Measurements from ENCODE around the gene PLEKHH1. TPM values are rescaled to one million over a fixed set of nuclear protein-coding genes. Genes with fewer than 3 reads are reported as not detected.

PLEKHH1 gene
- polyA plus RNA-seq, 3 donors, result 2.2 to 12.5 (median 6.3) TPM

DNA sequence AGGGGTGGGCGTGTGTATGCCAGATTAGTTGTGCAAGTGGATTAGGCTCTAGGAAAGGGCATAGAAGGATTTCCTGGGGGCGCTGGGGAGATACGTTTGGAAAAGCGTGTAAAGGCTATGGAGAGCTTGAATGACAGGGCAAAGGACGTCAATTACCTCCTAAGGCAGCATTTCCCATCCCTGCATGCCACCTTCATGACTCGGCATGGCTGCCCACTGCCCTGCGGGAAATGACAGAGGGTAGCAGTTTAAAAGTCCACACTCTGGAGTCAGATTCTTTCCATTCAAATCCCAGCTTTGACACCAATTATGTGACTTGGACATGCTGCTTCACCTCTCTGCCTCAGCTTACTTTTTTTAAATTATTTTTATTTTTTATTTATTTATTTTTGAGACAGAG is 29.8 kb upstream of the PLEKHH1 start:
- 73 to 82% (median 80%) methylated on average over 7 of the region's 7 CpGs for WGBS, 3 donors
- H3K27ac ChIP-seq (ENCODE audit: low read depth, low read length), result no peak overlapping the region

DNA sequence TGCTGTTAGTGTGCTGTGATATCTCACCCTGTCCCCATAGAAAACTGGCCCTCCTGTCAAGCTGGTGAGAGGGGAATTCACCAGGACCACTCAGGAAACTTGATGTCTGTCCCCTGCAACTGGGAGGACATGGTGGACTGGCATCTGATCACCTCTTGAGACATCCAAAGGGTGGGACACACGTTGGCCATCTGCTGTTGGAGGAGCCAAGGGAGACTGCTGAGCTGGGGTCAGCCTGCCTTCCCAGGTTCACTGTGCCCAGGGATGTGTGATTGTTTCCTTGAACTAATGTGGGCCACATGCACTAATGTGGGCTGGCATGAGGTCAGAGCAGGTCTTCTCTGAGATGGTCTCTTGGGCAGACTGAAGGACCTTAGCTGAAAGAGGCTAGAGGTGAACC is 27.8 kb upstream of the PLEKHH1 start:
- WGBS, 3 donors, result 38 to 79% (median 65%) methylated on average over 1 of the region's 1 CpG
- no peak overlapping the region for H3K27ac ChIP-seq (ENCODE audit: low read depth, low read length)

DNA sequence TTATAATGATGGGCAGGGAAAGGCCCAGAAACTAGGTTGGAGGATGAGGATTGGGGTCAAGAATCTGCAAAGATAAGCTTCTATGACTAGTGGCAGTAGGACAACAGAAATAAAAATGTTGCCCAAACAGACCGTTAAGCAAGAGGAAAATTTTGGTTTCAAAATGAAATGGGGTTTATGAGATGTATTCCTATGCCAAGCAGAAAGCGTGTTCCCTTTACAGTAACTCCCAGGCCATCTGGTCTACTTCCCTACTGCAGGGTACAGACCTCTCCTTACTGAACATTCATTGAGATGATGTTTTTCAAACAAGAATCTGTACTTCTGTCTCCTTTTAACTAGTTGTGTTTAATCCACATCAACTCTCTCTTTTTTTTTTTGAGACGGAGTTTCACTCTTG is 24.1 kb upstream of the PLEKHH1 start:
- H3K27ac ChIP-seq (ENCODE audit: low read depth, low read length), result no peak overlapping the region
- 35 to 65% (median 36%) methylated on average over 3 of the region's 3 CpGs for WGBS, 3 donors

DNA sequence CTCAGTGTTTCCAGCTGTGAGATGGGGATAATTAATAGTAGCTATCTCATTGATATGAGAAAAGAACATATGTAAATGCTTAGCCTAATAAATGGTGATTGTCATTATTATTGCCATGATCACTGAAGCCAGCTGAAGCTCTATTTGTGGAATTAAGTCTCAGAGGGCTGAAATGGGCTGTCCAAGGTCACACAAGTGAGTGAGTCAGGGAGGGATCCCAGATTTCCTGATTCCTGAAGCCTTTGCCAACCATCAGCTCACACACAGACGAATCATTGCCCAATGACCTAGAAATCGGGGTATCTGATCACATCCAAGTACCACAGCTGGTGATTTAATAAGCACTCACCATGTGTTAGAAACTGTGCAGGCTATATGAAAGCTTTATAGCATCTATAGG is 23.0 kb upstream of the PLEKHH1 start:
- no peak overlapping the region for H3K27ac ChIP-seq (ENCODE audit: low read depth, low read length)
- WGBS, 3 donors, result 29 to 36% (median 32%) methylated on average over 2 of the region's 2 CpGs

DNA sequence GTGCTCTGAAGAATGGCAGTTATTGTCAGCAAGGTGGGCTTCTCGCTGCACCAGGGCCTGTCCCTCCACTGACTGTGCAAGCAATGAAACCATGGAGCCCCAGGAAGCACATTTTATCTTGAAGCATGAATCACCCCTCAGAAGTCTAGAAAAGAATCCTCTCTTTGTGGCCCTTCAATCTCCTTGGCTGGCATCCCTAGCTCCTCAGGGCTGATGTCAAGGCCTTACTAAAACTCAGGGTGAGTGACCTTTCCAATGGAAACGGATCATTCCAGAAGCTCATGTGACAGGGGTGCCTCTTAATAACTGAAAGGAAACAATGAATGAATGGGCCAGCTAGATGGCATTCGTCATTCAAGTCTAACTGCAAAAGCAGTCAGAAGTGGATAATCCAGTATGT is 22.3 kb upstream of the PLEKHH1 start:
- WGBS, 3 donors, result 68 to 80% (median 78%) methylated on average over 3 of the region's 3 CpGs

DNA sequence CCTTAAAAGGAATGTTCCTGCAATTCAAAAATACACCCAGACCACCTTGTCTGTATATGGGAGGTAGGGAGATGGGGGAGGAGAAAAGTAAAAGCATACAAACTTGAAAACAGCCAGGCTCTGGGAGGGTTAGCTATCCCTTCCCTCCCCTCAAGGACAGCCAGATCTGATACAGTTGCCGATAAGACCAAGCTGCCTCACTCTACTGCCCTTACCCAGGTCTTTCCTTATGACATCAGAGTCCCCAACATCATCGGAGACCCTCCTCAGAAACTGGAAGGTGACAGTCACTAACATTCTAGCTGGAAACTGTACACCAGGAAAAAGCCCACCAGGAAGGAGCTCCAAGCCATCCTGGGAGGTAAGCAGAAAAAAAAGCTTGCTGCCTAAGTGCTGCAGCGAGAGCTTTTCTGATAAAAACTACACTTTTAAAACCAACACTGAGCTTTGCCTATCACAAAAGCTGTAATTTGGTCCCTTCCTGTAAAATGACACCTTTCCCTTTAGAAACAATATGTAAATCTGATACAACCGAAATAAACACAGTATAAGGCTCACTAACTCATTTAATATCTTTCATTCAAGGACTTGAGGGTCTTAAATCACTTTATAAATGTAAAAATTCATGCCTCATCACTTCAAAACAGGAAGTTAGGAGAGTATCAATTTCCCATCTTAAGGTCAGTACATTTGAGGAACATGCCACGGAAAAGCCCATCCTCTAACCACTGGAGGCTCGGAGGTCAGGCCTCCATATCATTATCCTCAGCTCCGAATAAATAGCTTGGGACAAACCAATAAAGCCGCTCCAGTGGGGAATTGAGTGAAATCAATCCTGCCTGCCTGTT is 20.4 kb upstream of the PLEKHH1 start:
- WGBS, 3 donors, result 49 to 76% (median 70%) methylated on average over 8 of the region's 8 CpGs
- no peak overlapping the region for H3K27ac ChIP-seq (ENCODE audit: low read depth, low read length)

More for the DNA sequence above, 22.3 kb upstream of the PLEKHH1 start:
- no peak overlapping the region for H3K27ac ChIP-seq (ENCODE audit: low read depth, low read length)

DNA sequence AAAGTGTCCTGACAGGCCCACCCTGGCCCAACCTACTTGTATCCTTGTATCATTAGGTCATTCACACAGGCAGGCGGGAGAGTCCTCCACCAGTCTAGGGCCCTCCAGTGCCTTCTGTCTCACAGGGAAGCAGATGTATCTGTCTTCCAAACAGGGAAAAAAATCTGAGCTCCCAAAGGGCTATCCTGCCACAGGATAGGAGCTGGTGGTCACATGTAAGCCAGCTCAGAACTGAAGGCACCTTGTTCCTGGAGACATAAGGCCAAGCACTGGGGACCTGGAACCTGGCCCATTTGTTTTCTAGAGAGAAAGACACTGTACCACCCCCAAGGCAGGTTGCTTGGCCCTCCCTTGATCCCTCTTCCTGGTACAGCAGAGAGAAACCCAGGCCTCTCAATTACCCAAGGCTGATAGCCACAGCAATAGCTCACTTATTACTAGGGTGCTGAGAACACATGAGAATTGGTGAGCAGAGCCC is 19.4 kb upstream of the PLEKHH1 start:
- 92 to 94% (median 94%) methylated on average over 1 of the region's 1 CpG for WGBS, 3 donors
- no peak overlapping the region for H3K27ac ChIP-seq (ENCODE audit: low read depth, low read length)

DNA sequence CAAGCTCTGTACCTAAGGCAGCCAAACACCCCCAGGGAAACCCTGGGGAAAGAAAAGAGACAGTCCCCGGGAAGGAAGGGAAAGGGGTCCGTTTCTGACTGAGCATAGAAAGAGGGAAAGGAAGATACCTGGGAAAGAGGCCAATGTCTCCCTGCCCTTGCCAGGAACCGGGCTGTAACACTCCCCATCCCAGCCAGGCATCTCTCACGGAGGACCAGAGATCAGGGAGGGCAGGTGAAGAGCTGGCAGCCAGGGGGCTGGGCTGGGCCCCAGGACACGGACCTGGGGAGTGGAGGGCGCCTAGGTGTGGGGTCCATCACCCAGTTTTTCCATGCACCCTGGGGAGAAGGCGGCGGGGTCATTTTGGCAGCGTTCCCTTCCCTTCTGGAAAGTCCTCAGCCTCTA is 18.9 kb upstream of the PLEKHH1 start:
- WGBS, 3 donors, result 20 to 51% (median 37%) methylated on average over 9 of the region's 9 CpGs
- no peak overlapping the region for H3K27ac ChIP-seq (ENCODE audit: low read depth, low read length)

DNA sequence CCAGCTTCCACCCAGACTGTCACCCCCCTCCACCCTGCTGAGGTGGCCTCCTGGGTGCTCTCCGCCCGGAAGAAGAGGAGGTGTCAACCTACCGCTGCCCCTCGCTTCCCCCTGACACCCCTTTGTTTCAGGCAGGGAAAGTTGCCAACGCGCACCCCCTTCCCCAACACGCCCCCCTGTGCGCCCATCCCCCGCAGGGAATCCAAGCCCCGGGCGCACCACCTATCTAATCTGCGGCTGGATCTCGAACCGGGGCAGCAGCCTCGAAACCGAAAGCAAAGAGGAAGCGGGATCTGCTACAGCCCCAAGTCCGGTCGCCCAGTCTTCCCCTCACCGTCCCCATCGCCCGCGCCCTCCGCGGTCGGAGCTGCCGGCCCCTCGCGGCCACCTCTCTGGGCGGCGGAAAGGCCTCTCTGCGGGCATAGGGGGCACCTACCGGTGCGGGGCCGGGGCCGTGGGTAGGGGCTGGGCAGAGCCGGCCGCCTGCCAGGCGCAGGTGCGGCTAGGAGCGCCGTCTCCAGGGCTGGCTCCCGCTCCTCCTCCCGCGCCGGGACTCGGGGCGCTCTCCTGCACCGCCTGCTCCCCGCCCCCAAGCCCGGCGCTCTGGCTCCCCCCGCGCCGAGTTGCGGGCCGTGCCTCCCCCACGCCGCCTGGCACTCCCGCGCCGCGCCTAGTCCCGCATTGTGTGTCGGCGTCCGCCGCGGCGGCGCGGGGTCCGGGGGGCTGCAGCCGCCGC is 18.3 kb upstream of the PLEKHH1 start:
- H3K27ac ChIP-seq (ENCODE audit: low read depth, low read length), result no peak overlapping the region
- 1% methylated on average over 34 to 63 of the region's 75 CpGs for WGBS, 3 donors

DNA sequence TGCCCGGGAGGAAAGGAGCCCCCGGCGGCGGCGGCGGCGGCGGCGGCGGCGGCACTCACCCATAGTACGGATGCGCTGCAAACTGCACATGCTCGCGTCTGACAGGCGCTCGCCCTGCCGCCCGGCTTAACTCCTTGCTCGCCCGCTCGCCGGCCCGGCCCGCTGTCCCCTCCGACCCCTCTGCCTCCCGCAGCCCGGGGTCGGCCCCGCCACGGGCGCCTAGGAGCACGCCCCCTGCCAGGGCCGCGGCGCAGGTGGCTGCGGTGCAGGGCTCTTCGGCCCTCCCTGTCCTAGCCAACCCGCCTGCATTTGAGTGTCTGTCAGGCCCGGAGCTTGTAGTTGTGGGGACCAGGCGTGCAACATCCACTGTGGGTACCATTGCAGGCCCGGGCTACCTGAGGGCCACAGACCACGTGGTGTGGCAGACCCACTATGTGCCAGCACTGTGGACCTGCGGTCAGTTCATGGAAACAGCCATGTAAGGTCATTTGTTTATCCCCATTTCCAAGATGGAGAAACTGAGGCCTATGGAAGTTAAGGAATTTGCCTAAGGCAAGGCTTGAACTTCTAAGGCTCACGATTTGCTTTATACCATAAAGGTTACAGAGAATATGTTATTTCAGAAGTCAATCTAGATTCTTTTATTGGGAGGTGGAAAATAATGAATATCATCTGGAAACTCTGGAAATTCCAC is 17.6 kb upstream of the PLEKHH1 start:
- H3K27ac ChIP-seq (ENCODE audit: low read depth, low read length), result no peak overlapping the region
- WGBS, 3 donors, result 6 to 13% (median 9%) methylated on average over 19 to 44 of the region's 45 CpGs

DNA sequence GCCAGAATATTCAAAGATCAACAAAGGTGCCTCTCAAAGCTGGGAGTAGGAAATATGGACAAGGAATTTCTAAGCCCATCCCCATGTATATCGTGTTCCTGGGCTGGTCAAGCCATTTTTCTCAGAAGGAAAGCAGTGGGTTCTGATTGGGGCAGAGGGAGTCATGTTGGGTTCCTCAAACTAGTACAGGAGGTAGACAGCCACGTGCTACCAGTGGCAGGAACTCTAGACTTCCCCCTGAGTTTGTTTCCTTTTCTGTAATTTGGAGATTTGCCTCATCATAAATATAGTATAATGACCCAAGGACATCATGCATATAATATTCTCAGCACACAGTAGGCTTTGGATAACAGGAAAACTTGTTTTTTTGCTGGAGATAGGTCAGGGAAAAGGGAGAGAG is 16.4 kb upstream of the PLEKHH1 start:
- 18 to 50% (median 25%) methylated on average over 2 of the region's 2 CpGs for WGBS, 3 donors
- no peak overlapping the region for H3K27ac ChIP-seq (ENCODE audit: low read depth, low read length)

DNA sequence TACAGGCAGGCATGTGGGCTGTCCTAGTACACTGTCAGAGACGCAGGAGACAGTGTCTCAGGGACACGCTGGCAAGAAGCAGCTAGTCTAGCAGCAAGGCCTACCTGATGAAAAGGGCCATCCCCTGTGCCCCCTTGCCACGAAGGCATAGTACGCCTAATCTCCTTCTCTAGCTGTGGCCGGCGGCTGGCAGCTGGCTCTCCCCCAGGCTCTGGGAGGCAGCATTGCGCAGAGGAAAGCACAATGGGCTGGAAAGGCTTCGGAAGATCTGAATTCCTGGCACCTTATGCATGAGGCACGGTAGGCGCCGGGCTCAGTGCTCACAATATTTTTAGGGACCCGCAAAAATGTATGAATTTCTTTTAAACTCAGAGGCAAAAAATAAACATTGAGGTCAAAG is 16.0 kb upstream of the PLEKHH1 start:
- no peak overlapping the region for H3K27ac ChIP-seq (ENCODE audit: low read depth, low read length)
- 17 to 55% (median 47%) methylated on average over 12 of the region's 12 CpGs for WGBS, 3 donors

DNA sequence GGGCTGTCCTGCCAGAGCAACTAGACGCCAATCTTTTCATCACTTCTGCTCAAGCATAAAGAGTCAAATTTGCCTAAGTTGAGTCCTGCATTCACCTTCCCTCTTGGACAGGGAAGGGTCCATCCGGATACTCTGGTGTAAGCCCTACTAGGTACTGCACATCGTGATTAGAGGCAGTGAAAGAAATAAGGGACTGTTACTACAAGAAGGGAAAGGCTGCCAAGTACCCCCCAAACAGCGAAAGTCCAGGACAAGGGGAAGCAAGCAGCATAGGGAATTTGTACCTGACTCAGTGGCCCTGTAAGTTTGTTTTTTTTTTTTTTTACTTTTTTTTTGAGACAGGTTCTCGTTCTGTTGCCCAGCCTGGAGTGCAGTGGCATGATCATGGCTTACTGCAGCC is 13.7 kb upstream of the PLEKHH1 start:
- no peak overlapping the region for H3K27ac ChIP-seq (ENCODE audit: low read depth, low read length)
- 75 to 89% (median 83%) methylated on average over 5 of the region's 5 CpGs for WGBS, 3 donors

DNA sequence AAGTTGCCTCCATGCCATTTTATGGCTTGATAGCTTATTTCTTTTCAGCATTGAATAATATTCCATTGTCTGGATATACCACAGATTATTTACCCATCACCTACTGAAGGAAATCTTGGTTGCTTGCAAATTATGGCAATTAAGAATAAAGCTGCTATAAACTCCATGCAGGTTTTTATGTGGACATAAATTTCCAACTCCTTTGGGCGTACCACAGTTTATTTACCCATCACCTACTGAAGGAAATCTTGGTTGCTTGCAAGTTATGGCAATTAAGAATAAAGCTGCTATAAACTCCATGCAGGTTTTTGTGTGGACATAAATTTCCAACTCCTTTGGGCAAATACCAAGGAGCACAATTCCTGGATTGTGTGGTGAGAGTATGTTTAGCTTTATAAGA is 12.6 kb upstream of the PLEKHH1 start:
- 91 to 96% (median 96%) methylated on average over 1 of the region's 1 CpG for WGBS, 3 donors
- no peak overlapping the region for H3K27ac ChIP-seq (ENCODE audit: low read depth, low read length)

DNA sequence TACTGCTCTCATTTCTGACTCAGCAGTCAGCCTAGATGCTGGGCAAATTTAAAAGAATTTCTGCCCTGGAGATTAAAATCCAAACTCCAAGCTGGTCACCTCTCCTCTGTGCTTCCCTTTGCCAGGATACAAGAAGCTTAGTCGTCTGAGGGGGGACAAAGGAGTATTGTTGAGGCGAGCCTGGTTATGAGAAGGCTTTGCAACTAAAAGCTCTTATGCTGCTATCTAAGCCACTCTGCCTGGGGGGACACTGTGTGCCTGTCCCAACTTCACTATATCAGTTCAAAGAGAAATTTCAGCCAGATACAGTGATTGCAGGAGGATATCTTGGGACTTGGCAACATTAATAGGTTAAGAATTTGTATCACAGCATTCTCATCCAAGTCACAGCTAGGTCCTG is 10.8 kb upstream of the PLEKHH1 start:
- no peak overlapping the region for H3K27ac ChIP-seq (ENCODE audit: low read depth, low read length)
- WGBS, 3 donors, result 58 to 70% (median 64%) methylated on average over 2 of the region's 2 CpGs

DNA sequence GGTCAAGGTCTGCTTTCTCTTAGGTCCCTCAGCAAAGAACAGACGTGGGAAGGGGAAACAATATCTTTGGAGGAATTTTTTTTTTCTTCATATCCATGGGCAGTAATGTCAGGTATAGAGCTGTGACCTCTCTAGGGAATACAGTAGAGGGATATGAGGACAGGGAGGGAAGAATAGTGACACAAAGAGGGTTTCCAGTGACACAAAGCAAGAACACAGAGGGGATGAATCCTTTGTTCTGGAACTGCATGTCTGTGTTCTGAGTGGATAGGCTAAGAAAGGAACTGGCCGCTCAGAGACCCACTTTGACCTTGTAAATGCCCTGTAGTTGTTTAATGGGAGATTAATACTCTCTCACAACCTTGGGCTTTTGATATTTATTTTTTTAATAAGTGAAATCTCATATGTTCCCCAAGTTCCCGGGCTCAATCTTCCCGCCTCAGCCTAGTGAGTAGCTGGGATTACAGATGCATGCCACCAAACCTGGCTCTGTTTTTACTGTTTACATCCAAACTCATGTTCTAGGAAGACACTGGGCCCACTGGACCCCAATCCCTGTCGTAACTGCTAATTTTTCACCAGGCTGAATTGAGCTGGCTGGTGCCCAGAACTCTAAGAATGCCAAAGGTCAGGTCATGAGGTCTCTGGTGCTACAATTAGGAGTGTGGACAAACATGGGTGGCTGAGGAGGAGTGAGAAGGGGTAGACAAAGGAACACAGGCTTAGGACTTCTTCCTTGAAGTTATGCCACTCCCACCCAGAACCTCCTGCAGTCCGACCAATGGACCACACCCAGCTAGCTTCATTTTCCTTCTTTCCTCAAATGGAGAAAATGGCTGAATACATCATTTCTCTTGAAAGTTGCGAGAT is 9.1 kb upstream of the PLEKHH1 start:
- H3K27ac ChIP-seq (ENCODE audit: low read depth, low read length), result no peak overlapping the region
- WGBS, 3 donors, result 56 to 77% (median 60%) methylated on average over 7 of the region's 7 CpGs

DNA sequence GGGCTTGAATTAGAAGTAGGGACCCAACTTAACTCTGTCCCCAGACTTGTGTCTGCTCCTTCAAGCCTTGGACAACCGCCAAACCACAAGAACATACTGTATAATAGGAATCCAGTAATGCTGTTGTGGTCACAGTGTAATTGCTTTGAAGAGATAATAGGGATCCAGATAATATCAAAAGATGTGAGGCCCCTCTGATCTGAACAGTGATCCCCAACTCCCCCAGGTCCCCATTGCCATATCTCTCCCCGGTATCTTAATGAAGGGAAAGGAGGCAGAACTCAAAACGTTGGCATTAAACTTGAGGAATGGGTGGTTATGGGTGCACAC is 8.5 kb upstream of the PLEKHH1 start:
- no peak overlapping the region for H3K27ac ChIP-seq (ENCODE audit: low read depth, low read length)
- WGBS, 3 donors, result 39 to 69% (median 40%) methylated on average over 3 of the region's 3 CpGs

DNA sequence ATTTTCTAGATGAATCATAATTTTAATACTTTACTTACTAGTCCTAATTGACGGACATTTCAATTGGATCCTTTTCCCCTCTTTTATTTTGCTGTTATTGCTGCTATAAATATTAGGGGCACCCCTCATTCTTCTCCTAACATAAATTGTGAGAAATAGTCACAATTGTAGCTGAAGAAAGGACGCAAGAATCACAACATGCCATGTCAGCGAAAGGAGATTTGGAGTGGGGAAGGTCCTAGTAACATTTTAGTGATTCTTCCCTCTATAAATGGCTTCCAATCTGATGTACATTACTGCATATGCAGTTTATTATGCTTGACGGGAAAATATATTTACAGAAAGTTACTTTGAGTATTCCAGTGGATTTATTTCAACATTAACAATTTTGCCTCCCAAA is 7.7 kb upstream of the PLEKHH1 start:
- WGBS, 3 donors, result 86 to 91% (median 86%) methylated on average over 4 of the region's 4 CpGs

More for the DNA sequence above, 7.7 kb upstream of the PLEKHH1 start:
- H3K27ac ChIP-seq (ENCODE audit: low read depth, low read length), result no peak overlapping the region
